Stimulated activated CD8-positive, alpha-beta memory T cell treated with anti-CD3 and anti-CD28 coated beads, Interleukin-4, amount 100 ng/mL, for 1 hour (primary cell): ENCODE data around the gene CLSTN1.
"Not testable (repeated sequence)": the region's sequence is repeated elsewhere in the genome, so short reads cannot be mapped to it uniquely, and the experiment has no call there.

ENCODE experiments used
- DNase-seq, 2 donors: peaks; one replicate each; pipeline ENCODE4 v3.0.0-alpha.2; 2020; ENCODE audit warnings: low read depth in 2 of 2, low spot score in 1 of 2

The CLSTN1 gene

GRCh38 chr1:9826616-9827015, 2.9 kb upstream of the CLSTN1 start:
- DNase-seq, result no peak

- no peak for DNase-seq
Observed at GRCh38 chr1:9826087-9826486, 2.3 kb upstream of the CLSTN1 start.

GRCh38 chr1:9825093-9826074, 1.6 kb upstream of the CLSTN1 start:
- peak in 1 of 2 donors; percentile 20 for DNase-seq

DNA sequence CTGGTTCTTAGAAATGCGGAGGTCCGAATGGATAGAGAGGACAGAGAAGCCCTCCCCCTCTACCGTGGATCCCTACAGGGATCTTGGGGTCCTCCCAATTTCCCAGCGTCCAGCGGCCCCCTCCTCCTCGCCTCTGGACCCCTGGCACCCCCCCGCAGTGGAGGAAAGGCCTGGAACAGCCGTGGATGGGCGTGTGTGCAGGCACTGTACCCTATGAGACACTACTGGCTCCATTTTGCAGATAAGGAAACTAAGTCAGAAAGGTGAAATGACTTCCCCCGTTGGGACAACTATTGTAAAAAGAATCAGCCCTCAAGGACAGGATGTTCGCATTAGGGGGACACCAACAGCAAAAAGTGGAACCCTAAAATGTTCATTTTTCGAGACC, 931 bp upstream of the CLSTN1 start:
- DNase-seq, result no peak

DNA sequence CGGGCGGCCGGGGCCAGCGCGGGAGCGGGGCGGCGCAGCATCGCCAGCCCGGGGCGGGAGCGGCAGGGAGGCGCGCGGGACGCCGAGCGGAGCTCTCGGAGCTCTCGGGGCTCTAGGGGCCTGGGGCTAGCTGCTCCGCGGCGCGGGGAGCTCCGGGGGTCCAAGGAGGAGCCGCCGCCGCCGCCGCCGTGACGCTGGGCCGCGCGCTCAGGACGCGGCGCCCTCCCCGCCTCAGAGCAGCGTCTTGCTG, 147 bp downstream of the CLSTN1 start:
- no peak for DNase-seq

GRCh38 chr1:9822897-9823692, 670 bp downstream of the CLSTN1 start:
- peak in 1 of 2 donors; percentile 8 for DNase-seq

- no peak for DNase-seq
Observed at GRCh38 chr1:9822490-9822889, 1.3 kb downstream of the CLSTN1 start.

DNA sequence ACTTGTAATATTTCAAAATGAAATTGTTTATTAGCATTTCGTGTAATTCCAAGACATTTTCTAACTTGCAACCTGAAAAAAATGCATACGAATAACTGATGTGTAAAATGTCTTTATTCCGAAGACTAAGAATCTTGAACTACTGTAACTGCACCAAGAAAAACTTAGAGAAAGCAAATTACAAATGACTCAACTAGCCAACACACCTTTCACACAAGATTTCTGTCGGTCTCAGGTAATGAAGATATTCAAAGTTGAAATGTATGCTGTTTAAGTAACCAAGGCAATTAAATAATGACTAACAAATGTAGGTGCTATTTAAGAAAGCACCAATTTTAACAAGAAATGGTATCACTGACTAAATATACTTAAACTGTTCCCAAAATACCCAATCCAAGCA, 2.1 kb downstream of the CLSTN1 start:
- DNase-seq, result no peak

GRCh38 chr1:9820521-9820920, 3.2 kb downstream of the CLSTN1 start:
- DNase-seq, result no peak

- DNase-seq, result no peak
Observed at GRCh38 chr1:9817734-9818133, 6.0 kb downstream of the CLSTN1 start.

DNA sequence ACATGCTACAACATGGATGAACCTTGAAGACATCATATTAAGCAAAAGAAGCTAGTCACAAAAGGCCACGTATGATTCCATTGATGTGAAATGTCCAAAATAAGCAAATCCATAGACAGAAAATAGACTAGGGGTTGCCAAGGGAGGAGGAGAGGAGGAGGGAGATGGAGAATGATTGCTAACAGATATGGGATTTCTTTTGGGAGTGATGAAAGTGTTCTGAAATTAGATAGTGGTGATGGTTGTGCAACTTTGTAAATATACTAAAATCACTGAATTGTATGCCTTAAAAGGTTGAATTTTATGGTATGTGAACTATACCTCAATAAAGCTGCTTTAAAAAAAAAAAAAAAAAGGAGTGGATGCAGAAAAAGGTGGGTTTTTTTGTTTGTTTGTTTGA, 7.6 kb downstream of the CLSTN1 start:
- DNase-seq, result no peak

DNA sequence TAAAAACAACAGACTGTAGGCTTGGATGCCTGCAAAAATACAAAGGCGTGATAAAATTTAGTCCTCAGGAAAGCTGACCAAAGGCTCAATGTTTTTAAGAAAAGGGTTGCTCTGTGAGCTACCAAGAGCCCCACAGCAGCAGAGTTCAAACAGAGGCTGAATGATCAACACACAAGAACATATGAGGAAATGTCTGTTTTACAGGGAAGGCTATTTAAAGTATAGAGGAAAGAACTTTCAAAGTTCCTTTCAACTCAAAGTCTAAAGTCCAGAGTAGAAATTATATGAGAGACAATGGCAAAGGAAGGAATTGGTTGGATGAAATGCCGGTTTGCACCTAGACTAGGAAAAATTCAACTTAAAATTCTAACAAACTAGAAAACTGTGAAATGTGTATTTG, 8.6 kb downstream of the CLSTN1 start:
- DNase-seq, result no peak

GRCh38 chr1:9814619-9815018, 9.1 kb downstream of the CLSTN1 start:
- no peak for DNase-seq

DNA sequence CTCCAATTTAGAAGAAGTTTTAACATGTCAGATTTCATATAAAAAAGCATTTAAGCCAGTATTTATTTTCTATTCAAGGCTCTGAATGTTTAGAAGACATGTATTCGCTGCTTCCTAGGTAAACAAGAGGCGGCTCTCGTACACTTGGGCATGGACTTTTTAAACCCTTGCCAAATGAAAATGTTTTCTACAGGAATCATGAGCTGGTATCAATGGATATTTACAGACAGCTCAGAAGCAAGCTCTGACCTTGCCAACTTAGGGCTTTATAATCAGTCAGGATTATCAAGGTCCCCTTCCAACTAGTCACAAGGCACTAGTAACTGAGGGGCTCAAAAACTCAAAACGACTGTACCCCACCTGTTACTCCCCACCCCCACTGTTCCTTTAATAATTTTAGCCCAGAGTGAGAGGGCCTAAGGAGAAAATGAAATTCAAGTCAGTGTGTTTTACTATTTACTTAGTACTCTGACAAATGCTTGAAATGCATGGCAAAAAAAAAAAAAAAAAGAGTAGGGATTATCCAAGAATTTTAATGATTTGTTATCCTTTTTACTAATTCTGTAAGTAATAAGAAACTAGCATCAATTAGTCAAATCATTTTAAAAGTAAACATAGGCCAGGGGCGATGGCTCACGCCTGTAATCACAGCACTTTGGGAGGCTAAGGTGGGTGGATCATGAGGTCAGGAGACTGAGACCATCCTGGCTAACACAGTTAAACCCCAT, 12.4 kb downstream of the CLSTN1 start:
- DNase-seq, result no peak

GRCh38 chr1:9809100-9809510, 14.7 kb downstream of the CLSTN1 start:
- DNase-seq, result no peak

DNA sequence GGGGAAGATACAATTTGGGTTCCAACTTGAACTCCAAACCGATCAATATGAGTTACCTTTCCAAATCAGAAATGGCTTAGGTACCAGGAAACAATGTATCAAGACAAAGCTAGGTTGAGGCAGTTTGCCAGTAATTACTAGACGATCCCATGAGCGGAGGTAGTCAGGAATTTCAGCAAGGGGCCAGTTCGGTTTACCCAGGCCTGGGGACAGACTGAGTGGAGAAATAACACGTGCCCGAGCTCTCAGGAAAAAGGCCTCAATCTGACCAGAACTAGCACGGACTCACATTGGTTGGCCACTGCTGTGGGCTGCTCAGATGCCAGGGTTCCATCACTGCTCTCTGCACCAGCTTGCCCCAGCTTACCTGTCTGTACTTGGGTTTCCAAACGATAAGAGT, 15.3 kb downstream of the CLSTN1 start:
- no peak for DNase-seq

DNA sequence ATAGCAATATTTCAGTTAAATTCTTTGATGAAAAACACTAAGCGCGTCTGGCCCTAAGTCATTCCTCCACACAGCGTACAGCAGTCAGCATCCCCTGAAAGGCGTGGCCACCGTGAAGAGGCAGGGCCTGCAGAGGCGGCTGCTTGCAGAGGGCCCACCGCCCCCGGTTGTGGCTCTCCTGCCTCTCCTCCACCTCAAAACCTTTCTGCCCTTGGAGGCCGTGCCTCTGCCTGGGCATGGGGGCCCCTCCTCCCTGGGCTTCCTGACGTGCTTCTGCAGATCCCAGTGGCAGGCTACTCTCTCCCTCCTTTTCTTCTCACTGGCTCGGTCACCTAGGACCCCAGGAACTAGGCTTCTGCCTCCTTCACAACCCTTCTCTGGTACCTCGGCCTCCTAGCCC, 16.2 kb downstream of the CLSTN1 start:
- no peak for DNase-seq

DNA sequence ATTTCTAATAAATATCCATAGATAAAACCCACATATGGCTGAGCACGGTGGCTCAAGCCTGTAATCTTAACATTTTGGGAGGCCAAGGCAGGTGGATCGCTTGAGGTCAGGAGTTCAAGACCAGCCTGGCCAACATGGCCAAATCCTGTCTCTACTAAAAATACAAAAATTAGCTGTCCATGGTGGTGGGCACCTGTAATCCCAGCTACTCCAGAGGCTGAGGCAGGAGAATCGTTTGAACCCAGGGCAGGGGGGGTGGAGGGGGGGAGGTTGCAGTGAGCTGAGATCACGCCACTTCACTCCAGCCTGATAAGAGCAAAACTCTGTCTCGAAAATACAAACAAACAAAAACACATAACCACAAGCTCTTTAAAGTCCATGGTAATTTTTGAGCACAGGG, 17.8 kb downstream of the CLSTN1 start:
- not testable (repeated sequence) for DNase-seq

DNA sequence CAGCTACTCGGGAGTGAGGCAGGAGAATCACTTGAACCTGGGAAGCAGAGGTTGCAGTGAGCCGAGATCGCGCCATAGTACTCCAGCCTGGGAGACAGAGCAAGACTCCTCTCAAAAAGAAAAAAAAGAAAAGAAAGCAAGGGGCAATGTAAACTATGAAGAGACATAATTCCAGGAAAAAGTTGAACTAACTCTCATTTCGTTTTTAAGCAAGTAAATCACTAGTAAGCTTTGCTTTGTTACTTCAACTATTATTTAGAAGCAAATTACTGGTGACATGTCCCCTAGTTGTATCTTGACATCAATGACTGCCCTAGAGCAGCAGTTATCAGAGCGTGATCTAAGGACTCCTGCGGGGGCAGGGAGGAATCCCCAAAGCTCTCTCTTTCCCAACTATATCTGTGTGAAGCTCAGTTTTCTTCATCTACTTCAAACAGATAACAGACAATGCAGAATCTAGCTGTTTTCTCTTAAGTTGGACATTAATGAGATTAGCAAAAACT, 18.7 kb downstream of the CLSTN1 start:
- DNase-seq, result no peak

- DNase-seq, result not testable (repeated sequence)
Observed at GRCh38 chr1:9803003-9803918, 20.5 kb downstream of the CLSTN1 start.

DNA sequence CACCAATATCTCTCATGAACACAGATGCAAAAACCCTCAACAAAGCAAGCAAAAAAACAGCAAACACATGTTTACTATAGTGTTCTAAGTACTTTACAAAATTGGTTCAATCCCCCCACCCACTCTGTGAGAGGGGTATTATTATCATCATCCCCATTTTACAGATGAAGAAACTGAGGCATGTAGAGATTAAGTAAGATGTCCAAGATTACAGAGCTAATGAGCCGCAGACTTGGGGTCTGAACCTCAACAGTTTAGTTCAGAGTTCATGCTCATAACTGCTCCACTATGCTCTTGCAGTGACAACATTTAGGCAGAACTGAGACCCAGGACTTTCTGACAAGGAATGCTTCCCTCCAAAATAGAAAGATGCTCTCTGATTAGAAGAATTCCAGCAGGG, 21.9 kb downstream of the CLSTN1 start:
- no peak for DNase-seq
